Astrocyte (in vitro differentiated cells and primary cell): ENCODE data around the gene OR1N1.

ENCODE experiments used
- CTCF ChIP-seq: IDR thresholded peaks from 2 replicates; pipeline ENCODE4 v1.5.1; 2011; ENCODE audit warnings: low read depth, mild to moderate bottlenecking, inconsistent platforms, low read length, moderate library complexity; ENCODE audit not compliant: insufficient read depth
- EZH2 ChIP-seq: IDR thresholded peaks from 2 replicates; pipeline ENCODE4 v1.6.1; 2012; ENCODE audit warnings: mild to moderate bottlenecking, low read length, inconsistent platforms; ENCODE audit not compliant: insufficient read depth

- TF ChIP-seq CTCF: no peak
- no peak for TF ChIP-seq EZH2
These were observed 49.7 kb downstream of the OR1N1 start for GRCh38 chr9:122477346-122477745.
